OCI-LY1 (cell line): ENCODE results near the gene BCS1L.

Experiments used
- H2AFZ ChIP-seq: fragments of 200-600 bp; sonication (generic), shearing (Covaris generic); 2 replicates; pipeline ENCODE4 v1.6.0; 2014; ENCODE audit warnings: antibody characterized with exemption, mild to moderate bottlenecking, low read length
- H3F3A ChIP-seq: fragments of 200-600 bp; sonication (generic), shearing (Covaris generic); 2 replicates; pipeline ENCODE4 v1.6.0; 2014; ENCODE audit warnings: mild to moderate bottlenecking, antibody characterized with exemption, low read length, moderate library complexity; ENCODE audit not compliant: insufficient read depth
- H3K27ac ChIP-seq: fragments of 200-600 bp; sonication (generic); 2 replicates; pipeline ENCODE4 v1.5.1; 2014; ENCODE audit warnings: low read length, mixed run types, mild to moderate bottlenecking, low read depth; ENCODE audit not compliant: poor library complexity, severe bottlenecking
- H3K27me3 ChIP-seq: fragments of 200-600 bp; sonication (generic); 2 replicates; pipeline ENCODE4 v1.6.0; 2014; ENCODE audit warnings: antibody characterized with exemption, mild to moderate bottlenecking, low read length, moderate library complexity; ENCODE audit not compliant: insufficient read depth
- H3K36me3 ChIP-seq: fragments of 200-600 bp; sonication (generic); 2 replicates; pipeline ENCODE4 v1.6.1; 2014; ENCODE audit warnings: mild to moderate bottlenecking, antibody characterized with exemption, low read length, moderate library complexity, mixed read lengths; ENCODE audit not compliant: insufficient read depth
- H3K4me1 ChIP-seq: fragments of 200-600 bp; sonication (generic); 2 replicates; pipeline ENCODE4 v1.5.1; 2014; ENCODE audit warnings: mild to moderate bottlenecking, low read length, moderate library complexity; ENCODE audit not compliant: insufficient read depth, severe bottlenecking
- H3K4me2 ChIP-seq: fragments of 200-600 bp; sonication (generic), shearing (Covaris generic); 2 replicates; pipeline ENCODE4 v1.6.1; 2014; ENCODE audit warnings: low read length
- H3K4me3 ChIP-seq: fragments of 200-600 bp; sonication (generic); 2 replicates; pipeline ENCODE4 v1.5.1; 2014; ENCODE audit warnings: low read length, low read depth, mild to moderate bottlenecking, mixed read lengths; ENCODE audit not compliant: poor library complexity, severe bottlenecking
- H3K79me2 ChIP-seq: fragments of 200-600 bp; shearing (Covaris generic); 2 replicates; pipeline ENCODE4 v1.6.1; 2016; ENCODE audit warnings: mixed run types, low read length, mixed read lengths; ENCODE audit not compliant: insufficient read depth
- H3K9ac ChIP-seq: fragments of 200-600 bp; sonication (generic), shearing (Covaris generic); 2 replicates; pipeline ENCODE4 v1.6.1; 2014; ENCODE audit warnings: mild to moderate bottlenecking, low read length, mixed read lengths
- H3K9me2 ChIP-seq: fragments of 200-600 bp; sonication (generic), shearing (Covaris generic); 2 replicates; pipeline ENCODE4 v1.6.1; 2014; ENCODE audit warnings: low read depth, mild to moderate bottlenecking, low read length, mixed read lengths
- H3K9me3 ChIP-seq: fragments of 200-600 bp; shearing (Covaris generic); 2 replicates; pipeline ENCODE4 v1.6.1; 2014; ENCODE audit warnings: low read length, mixed read lengths
- H4K20me1 ChIP-seq: fragments of 200-600 bp; sonication (generic), shearing (Covaris generic); 2 replicates; pipeline ENCODE4 v1.6.0; 2016; ENCODE audit warnings: mild to moderate bottlenecking, low read length; ENCODE audit not compliant: insufficient read depth
- CTCF ChIP-seq: fragments of 200-600 bp; sonication (generic), shearing (Covaris generic); IDR thresholded peaks from 2 replicates; pipeline ENCODE4 v1.5.1; 2017; ENCODE audit warnings: mild to moderate bottlenecking, antibody characterized with exemption, low read length, moderate library complexity, mixed read lengths
- EZH2 ChIP-seq: fragments of 200-600 bp; sonication (generic), shearing (Covaris generic); IDR thresholded peaks from 2 replicates; pipeline ENCODE4 v1.8.0; 2017; ENCODE audit warnings: borderline replicate concordance, mixed run types, mild to moderate bottlenecking, antibody characterized with exemption, low read length, moderate library complexity, mixed read lengths

Gene BCS1L

GRCh38 chr2:218621007-218621406 is 38.5 kb upstream of the BCS1L start:
- Histone ChIP-seq H3K4me1 (no peaks in the 10 kb centered on the region), H3K9me3 (no peaks in the 10 kb centered on the region), H3K4me2 (no peak overlapping the region), H3K9me2 (no peaks in the 10 kb centered on the region), H4K20me1 (no peaks in the 10 kb centered on the region), H3K36me3 (no peaks in the 10 kb centered on the region), H3K4me3 (no peak overlapping the region), H3F3A (no peaks in the 10 kb centered on the region), H3K79me2 (no peaks in the 10 kb centered on the region), H2AFZ (no peak overlapping the region), H3K27ac (no peak overlapping the region), H3K9ac (no peak overlapping the region), H3K27me3 (no peaks in the 10 kb centered on the region; the same call in 1 of the 2 replicates)
- no peak for TF ChIP-seq EZH2
- no peak for TF ChIP-seq CTCF

- Histone ChIP-seq H3K9me3 (no peaks in the 10 kb centered on the region), H3F3A (no peaks in the 10 kb centered on the region), H3K36me3 (no peaks in the 10 kb centered on the region), H3K27me3 (no peaks in the 10 kb centered on the region; the same call in 1 of the 2 replicates), H3K79me2 (no peaks in the 10 kb centered on the region), H3K4me1 (no peaks in the 10 kb centered on the region), H3K27ac (no peak overlapping the region), H3K9ac (no peak overlapping the region), H4K20me1 (no peaks in the 10 kb centered on the region), H3K4me3 (no peak overlapping the region), H3K9me2 (no peaks in the 10 kb centered on the region), H3K4me2 (no peak overlapping the region), H2AFZ (no peak overlapping the region)
- TF ChIP-seq EZH2 (no peak), CTCF (no peak)
Measured at GRCh38 chr2:218622606-218623365, 36.7 kb upstream of the BCS1L start.

DNA sequence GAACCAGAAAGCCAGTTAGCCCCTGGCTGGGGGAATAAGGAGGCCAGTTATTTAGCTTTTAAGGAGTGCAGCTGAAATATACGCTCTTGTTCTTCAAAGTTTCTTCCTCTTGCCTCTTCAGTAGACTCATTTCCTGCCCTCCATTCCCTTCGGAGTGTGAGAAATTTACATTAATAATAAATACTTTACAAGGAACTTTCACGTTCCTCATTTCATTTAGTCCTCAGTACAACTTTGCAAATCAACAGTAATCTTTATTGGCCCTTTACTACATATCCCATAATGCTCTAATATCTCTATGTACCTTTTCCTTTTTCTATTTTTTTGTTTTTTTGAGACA is 36.1 kb upstream of the BCS1L start:
- Histone ChIP-seq H3K27me3 (no peaks in the 10 kb centered on the region; the same call in 1 of the 2 replicates), H3F3A (no peaks in the 10 kb centered on the region), H3K79me2 (no peaks in the 10 kb centered on the region), H3K9me3 (no peaks in the 10 kb centered on the region), H2AFZ (no peak overlapping the region), H3K9me2 (no peaks in the 10 kb centered on the region), H3K4me1 (no peaks in the 10 kb centered on the region), H4K20me1 (no peaks in the 10 kb centered on the region), H3K4me3 (no peak overlapping the region), H3K9ac (no peak overlapping the region), H3K4me2 (no peak overlapping the region), H3K36me3 (no peaks in the 10 kb centered on the region), H3K27ac (no peak overlapping the region)
- no peak for TF ChIP-seq EZH2
- TF ChIP-seq CTCF: no peak
